GM12864 (cell line): ENCODE measurements around the gene ABCC2.
"Not testable (repeated sequence)": the region's sequence is repeated elsewhere in the genome, so short reads cannot be mapped to it uniquely, and the experiment has no call there.

Experiments used
- DNase-seq: peaks from one replicate; pipeline ENCODE4 v3.0.0-alpha.2; 2011; ENCODE audit warnings: low read depth
- H3K4me3 ChIP-seq: 2 replicates; pipeline ENCODE4 v1.5.1; 2011; ENCODE audit warnings: mild to moderate bottlenecking, low read depth, low read length, control low read depth
- TF ChIP-seq, protein P1 (sequence below): IDR thresholded peaks from 2 replicates; pipeline ENCODE4 v1.5.1; 2011; ENCODE audit warnings: low read depth, mild to moderate bottlenecking, moderate library complexity, low read length, control low read depth, inconsistent platforms; ENCODE audit errors: missing control alignments

The ABCC2 gene

GRCh38 chr10:99881371-99881770 lies 98.9 kb downstream of the ABCC2 start:
- H3K4me3 ChIP-seq = no peak overlapping the region
- no peak for DNase-seq
- TF ChIP-seq, protein P1, sequence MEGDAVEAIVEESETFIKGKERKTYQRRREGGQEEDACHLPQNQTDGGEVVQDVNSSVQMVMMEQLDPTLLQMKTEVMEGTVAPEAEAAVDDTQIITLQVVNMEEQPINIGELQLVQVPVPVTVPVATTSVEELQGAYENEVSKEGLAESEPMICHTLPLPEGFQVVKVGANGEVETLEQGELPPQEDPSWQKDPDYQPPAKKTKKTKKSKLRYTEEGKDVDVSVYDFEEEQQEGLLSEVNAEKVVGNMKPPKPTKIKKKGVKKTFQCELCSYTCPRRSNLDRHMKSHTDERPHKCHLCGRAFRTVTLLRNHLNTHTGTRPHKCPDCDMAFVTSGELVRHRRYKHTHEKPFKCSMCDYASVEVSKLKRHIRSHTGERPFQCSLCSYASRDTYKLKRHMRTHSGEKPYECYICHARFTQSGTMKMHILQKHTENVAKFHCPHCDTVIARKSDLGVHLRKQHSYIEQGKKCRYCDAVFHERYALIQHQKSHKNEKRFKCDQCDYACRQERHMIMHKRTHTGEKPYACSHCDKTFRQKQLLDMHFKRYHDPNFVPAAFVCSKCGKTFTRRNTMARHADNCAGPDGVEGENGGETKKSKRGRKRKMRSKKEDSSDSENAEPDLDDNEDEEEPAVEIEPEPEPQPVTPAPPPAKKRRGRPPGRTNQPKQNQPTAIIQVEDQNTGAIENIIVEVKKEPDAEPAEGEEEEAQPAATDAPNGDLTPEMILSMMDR = no peak

- H3K4me3 ChIP-seq = no peak overlapping the region
- no peak for DNase-seq
- TF ChIP-seq, protein P1 = no peak
Observed at GRCh38 chr10:99883523-99883922, 101.1 kb downstream of the ABCC2 start.

DNA sequence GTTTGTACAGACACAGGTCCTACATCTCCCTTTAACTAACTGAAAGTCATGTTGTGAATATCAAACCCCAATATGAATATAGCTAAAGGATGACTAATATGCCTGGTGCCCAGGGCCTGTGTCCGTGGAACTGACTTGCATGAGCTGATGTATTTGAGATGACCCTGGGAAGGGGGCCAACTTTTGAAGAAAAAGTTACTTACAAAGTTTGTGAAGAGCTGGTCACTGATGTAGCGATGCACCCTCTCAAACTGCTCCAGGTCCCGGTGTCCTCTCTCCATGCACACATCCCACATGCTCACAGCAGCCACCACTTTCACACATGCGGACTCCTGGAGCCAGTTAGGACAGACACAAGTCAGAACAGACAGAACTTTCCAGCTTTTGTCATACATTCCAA lies 106.2 kb downstream of the ABCC2 start:
- TF ChIP-seq, protein P1 = no peak
- DNase-seq = no peak
- H3K4me3 ChIP-seq = no peak overlapping the region

DNA sequence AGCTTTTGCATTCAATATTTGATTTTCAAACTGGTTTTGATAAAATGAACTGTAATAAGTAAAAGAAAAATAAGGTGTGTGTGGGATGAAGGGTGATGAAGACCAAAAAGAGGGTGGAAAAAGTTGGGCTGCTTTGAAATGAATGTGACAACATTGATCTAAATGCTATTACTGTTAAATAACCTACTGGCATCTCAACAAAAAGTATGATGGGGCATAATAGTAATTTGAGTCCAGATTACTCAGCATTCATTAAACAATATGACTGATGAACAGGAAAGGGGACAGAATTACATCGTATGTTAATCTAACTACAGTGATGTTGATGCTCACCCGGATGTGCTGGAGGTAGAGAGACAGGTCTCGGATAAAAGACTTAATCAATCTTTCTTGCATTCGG lies 112.2 kb downstream of the ABCC2 start:
- no peak for DNase-seq
- TF ChIP-seq, protein P1 = no peak
- H3K4me3 ChIP-seq = no peak overlapping the region

GRCh38 chr10:99895066-99895465 lies 112.6 kb downstream of the ABCC2 start:
- not testable (repeated sequence) for H3K4me3 ChIP-seq, DNase-seq

DNA sequence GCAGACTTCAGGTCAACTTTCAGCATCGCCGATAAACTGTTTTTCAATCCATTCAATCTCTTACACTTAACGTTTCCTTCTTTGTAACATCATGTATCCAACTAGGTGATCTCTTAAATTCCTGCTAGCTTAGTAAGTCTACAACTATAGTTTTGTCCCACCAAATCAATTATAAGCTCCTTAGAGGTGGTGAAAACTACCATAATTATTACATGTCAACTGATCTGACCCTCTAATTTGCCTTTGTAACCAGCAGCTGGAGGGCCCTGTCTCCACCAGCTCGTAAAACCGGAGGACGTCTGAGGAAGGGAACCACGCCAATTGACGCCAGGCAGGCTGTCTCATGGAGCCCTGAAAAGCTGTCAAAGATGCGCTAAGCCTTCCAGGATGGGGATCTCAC lies 113.4 kb downstream of the ABCC2 start:
- no peak for DNase-seq
- H3K4me3 ChIP-seq = no peak overlapping the region
- TF ChIP-seq, protein P1 = no peak
